Activated B cell treated with CpG ODN at 0.5 μM for 24 hours (primary cell): ENCODE measurements around the gene NR1H4. TPM values are rescaled to one million over a fixed set of nuclear protein-coding genes. Genes with fewer than 3 reads are reported as not detected.

Experiments used
- ATAC-seq: fragments of 200-7000 bp; cut with Tn5 transposase; one replicate; pipeline ENCODE4 v1.10.0; 2021; ENCODE audit warnings: low read depth, mild to moderate bottlenecking, moderate library complexity
- CTCF ChIA-PET: fragments of 350-600 bp; sonication (Branson Sonifier 250); formaldehyde crosslinking; loops from one replicate; lab custom pipeline; 2021; ENCODE audit warnings: antibody characterized with exemption; lab: Charles Lee
- POLR2A ChIA-PET: fragments of 350-600 bp; sonication (Branson Sonifier 250); formaldehyde crosslinking; loops from one replicate; lab custom pipeline; 2021; ENCODE audit warnings: antibody characterized with exemption; lab: Charles Lee
- DNase-seq: peaks from one replicate; pipeline ENCODE4 v3.0.0; 2022
- H3K27ac Mint-ChIP-seq: one replicate; pipeline ENCODE4 v1.8.0; 2020; ENCODE audit warnings: mixed read lengths
- H3K27me3 Mint-ChIP-seq: one replicate; pipeline ENCODE4 v1.8.0; 2021; ENCODE audit warnings: mixed read lengths
- H3K36me3 Mint-ChIP-seq: one replicate; pipeline ENCODE4 v1.8.0; 2021; ENCODE audit warnings: low read depth, mixed read lengths
- H3K4me1 Mint-ChIP-seq: one replicate; pipeline ENCODE4 v1.8.0; 2021; ENCODE audit warnings: mixed read lengths
- H3K4me3 Mint-ChIP-seq: one replicate; pipeline ENCODE4 v1.8.0; 2020; ENCODE audit warnings: mild to moderate bottlenecking, mixed read lengths
- H3K9me3 Mint-ChIP-seq: one replicate; pipeline ENCODE4 v1.8.0; 2020; ENCODE audit warnings: mixed read lengths
- CTCF ChIP-seq: fragments of 200-600 bp; IDR thresholded peaks from one replicate; pipeline ENCODE4 v1.8.0; 2022; ENCODE audit warnings: antibody characterized with exemption, mild to moderate bottlenecking
- intact Hi-C: fragments of 100-400 bp; cut with micrococcal nuclease; formaldehyde crosslinking; loops from one replicate; pipeline ENCODE4 v1.15.1; 2024
- total RNA-seq: library from RNA; stranded (reverse); gene quantifications from 2 replicates; pipeline ENCODE4 v1.2.3, GENCODE V29; 2022

The NR1H4 gene
- total RNA-seq, 1 donor from 2014 or later = not detected

GRCh38 chr12:100489251-100489820, 15.7 kb downstream of the NR1H4 start:
- H3K4me3 Mint-ChIP-seq = no peak overlapping the region
- H3K4me1 Mint-ChIP-seq = no peaks in the 10 kb centered on the region
- intact Hi-C loops = no loop called here
- ATAC-seq (no peak), DNase-seq (no peak)
- ChIA-PET POLR2A (no interaction called here), CTCF (no interaction called here)
- TF ChIP-seq CTCF = no peak
- no peak overlapping the region for H3K27ac Mint-ChIP-seq
- H3K27me3 Mint-ChIP-seq = no peaks in the 10 kb centered on the region
- peaks cover 2% of the 10 kb centered on the region for H3K9me3 Mint-ChIP-seq
- H3K36me3 Mint-ChIP-seq = no peaks in the 10 kb centered on the region

GRCh38 chr12:100490056-100490455, 16.4 kb downstream of the NR1H4 start:
- intact Hi-C loops = no loop called here
- Mint-ChIP-seq H3K27me3 (no peaks in the 10 kb centered on the region), H3K36me3 (no peaks in the 10 kb centered on the region), H3K4me1 (no peaks in the 10 kb centered on the region), H3K27ac (no peak overlapping the region), H3K9me3 (peaks cover 2% of the 10 kb centered on the region), H3K4me3 (no peak overlapping the region)
- ATAC-seq (no peak), DNase-seq (no peak)
- CTCF ChIA-PET = no interaction called here
- POLR2A ChIA-PET = interaction anchor here (0.7 kb wide), 1 partner anchor 18 kb away, joined by 3 read pairs; no protein-coding TSS in a partner anchor
- no peak for TF ChIP-seq CTCF

GRCh38 chr12:100491104-100491503, 17.4 kb downstream of the NR1H4 start:
- ATAC-seq (no peak), DNase-seq (no peak)
- Mint-ChIP-seq H3K4me1 (no peaks in the 10 kb centered on the region), H3K4me3 (no peak overlapping the region), H3K27ac (no peak overlapping the region), H3K36me3 (no peaks in the 10 kb centered on the region), H3K9me3 (peaks cover 2% of the 10 kb centered on the region), H3K27me3 (no peaks in the 10 kb centered on the region)
- intact Hi-C loops = no loop called here
- POLR2A ChIA-PET = no interaction called here
- no peak for TF ChIP-seq CTCF
- CTCF ChIA-PET = no interaction called here

GRCh38 chr12:100493396-100494012, 19.8 kb downstream of the NR1H4 start:
- intact Hi-C loops = no loop called here
- Mint-ChIP-seq H3K9me3 (no peaks in the 10 kb centered on the region), H3K4me1 (no peaks in the 10 kb centered on the region), H3K36me3 (no peaks in the 10 kb centered on the region), H3K27ac (no peak overlapping the region), H3K4me3 (no peak overlapping the region), H3K27me3 (no peaks in the 10 kb centered on the region)
- ATAC-seq (no peak), DNase-seq (no peak)
- POLR2A ChIA-PET = no interaction called here
- CTCF ChIA-PET = no interaction called here
- TF ChIP-seq CTCF = no peak

GRCh38 chr12:100494026-100494425, 20.4 kb downstream of the NR1H4 start:
- Mint-ChIP-seq H3K36me3 (no peaks in the 10 kb centered on the region), H3K27ac (no peak overlapping the region), H3K4me1 (no peaks in the 10 kb centered on the region), H3K27me3 (no peaks in the 10 kb centered on the region), H3K9me3 (no peaks in the 10 kb centered on the region), H3K4me3 (no peak overlapping the region)
- no peak for DNase-seq
- CTCF ChIA-PET = no interaction called here
- POLR2A ChIA-PET = no interaction called here
- intact Hi-C loops = no loop called here
- no peak for TF ChIP-seq CTCF
- no peak for ATAC-seq
